HG03521 (cell line): Measurements from ENCODE around the gene FAM117B.
"Not testable (repeated sequence)": the region's sequence is repeated elsewhere in the genome, so short reads cannot be mapped to it uniquely, and the experiment has no call there.

Experiments used
- ATAC-seq: cut with Tn5 transposase; IDR thresholded peaks from one replicate; pipeline ENCODE4 v1.9.1; 2021; ENCODE audit warnings: mild to moderate bottlenecking, moderate library complexity; ENCODE audit not compliant: unreplicated experiment

Gene FAM117B

DNA sequence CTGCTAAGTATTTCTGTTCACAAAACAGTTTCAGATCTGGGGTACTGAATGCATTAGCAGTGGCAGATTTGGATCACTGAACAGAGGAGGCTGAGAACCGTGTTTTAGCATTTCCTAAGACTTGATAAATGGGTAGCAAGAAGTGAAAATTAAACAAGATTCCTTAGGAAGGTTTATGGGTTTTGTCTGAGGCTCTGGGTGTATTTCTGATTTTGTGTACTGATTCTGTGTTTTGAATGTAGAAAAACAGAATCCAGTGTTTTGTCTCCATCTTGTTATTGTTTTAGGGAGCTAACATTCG lies 1.4 kb downstream of the FAM117B start:
- no peak for ATAC-seq

DNA sequence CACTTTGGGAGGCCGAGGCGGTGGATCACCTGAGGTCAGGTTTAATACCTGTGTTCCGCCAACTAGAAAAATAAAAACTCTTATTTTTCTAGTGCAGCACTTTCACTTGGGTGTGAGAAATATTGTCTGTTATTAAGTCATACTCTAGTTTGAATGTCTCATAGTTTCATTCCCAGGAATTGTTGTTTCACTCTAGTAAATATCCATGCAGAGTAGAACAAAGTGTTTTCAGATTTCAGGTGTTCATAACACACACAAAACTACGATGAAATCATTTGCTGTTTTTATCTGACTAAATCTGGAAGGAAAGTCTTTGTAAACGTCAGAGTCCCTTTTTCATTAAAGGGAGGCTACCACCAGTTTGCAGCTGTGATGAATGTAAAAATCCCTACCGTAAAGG lies 4.0 kb downstream of the FAM117B start:
- no peak for ATAC-seq

DNA sequence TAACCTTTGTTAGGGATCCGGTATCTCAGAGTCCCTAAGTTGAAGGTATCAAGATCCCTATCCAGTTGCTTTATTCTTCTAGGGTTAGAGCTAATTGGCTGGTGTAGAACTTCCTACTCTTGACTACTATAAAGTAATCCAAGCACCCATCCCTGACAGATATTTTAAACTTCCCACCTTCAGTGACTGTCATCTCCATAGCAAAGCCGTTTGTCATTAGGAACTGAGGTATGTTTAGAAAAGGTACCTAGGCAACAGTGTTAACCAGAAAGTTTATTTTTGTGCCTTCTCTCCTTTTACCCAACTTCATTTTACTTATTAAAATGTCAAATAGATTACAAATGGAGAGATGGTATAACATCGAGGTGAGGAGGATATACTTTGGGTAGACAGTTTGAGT lies 4.5 kb downstream of the FAM117B start:
- ATAC-seq = no peak

DNA sequence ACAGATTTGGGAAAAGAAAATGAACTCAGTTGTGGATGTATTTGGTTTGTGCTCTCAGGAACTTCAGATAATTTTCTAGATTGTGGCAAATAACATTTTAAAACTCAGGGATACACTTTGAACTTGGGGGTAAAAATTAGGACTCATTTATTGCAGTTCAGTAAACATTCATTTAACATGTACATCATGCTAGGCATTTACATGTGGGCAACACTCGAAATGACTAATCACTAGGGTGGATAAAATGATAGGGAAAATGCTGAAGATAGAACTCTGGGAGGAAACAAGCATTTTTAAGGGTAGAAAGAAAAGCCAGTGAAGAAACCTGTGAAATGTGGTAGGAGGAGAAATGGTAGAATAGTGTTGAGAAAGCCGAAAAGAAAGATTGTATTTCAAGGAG lies 7.8 kb downstream of the FAM117B start:
- no peak for ATAC-seq

DNA sequence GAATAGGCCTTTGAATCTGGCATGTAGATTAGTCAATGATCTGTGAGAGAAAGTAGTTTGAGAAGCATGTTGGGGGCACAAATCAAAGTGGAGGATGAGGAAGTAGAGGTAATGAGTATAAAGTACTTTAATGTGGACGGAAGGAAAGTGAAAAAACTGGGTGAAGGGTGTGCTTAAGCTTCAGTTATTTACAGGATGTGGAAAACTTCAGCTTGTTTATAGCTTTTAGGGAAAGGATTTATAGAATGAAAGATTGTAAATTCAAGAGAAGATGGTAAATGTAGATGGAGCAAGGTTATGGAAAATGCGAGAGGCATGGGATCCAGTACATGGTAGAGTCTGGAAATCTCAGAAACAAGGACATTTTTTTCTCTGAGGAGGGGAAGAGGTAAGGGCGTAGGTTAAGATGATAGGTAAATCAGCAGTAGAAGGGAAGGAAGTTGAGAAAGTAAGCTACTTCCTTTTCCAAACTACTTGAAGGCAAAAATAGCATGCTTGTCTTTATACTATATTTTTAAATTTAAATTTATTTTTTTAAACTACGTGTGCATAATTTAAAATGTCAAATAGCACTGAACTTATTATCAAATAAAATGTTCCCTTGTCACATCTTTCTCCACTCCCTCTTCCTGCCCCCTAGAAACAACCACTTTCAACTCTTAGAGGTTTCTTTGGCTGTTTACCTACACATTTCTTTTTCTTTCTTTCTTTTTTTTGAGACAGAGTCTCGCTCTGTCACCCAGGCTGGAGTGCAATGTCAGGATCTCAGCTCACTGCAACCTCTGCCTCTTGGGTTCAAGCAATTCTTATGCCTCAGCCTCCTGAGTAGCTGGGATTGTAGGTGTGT lies 8.5 kb downstream of the FAM117B start:
- ATAC-seq = no peak

DNA sequence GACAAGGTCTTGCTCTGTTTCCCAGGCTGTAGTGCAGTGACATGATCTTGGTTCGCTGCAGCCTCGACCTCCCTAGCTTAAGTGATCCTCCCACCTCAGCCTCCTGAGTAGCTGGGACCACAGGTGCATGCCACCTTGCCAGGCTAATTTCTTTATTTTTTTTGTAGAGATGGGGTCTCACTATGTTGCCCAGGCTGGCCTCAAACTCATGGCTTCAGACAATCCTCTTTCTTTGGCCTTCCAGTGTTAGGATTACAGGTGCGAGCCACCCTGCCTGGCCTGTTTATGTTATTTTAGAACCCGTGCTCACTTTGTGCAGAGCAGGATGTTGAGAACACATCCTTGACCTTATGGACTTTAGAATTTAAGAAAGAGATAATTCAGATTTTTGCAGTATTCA lies 17.4 kb downstream of the FAM117B start:
- no peak for ATAC-seq

DNA sequence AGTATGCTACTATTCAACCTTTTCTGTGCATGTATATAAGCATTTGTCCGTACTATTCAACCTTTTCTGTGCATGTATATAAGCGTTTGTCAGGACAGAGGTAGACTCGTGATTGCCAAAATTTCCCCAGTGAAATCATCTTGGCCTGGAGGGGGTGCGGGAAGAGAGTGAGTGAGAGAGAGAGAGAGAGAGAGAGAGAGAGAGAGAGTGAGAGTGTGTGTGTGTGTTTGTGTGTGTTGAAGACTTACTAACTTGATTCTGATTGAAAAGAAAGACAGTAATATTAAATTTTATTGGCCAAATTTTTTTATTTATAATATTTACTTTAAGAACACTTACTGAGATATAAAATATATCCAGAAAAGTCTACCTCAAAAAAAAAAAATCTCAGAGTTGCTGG lies 19.1 kb downstream of the FAM117B start:
- ATAC-seq = no peak

DNA sequence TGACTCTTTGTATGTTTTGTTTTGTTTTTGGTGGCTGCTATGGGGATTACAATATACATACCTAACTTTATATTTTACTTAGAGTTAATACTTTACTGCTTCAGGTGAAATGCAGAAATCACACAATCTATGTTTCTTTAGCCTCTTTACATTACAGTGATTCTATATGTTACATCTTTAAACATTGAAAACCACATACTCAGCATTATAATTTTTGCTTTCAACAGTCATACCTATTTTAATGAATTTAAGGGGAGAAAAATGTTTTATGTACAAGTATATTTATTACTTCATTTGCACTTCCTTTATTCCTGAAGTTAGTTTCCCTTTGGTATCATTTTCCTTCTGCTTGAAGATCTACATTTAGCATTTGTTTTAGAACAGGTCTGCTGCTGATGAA lies 23.1 kb downstream of the FAM117B start:
- no peak for ATAC-seq

DNA sequence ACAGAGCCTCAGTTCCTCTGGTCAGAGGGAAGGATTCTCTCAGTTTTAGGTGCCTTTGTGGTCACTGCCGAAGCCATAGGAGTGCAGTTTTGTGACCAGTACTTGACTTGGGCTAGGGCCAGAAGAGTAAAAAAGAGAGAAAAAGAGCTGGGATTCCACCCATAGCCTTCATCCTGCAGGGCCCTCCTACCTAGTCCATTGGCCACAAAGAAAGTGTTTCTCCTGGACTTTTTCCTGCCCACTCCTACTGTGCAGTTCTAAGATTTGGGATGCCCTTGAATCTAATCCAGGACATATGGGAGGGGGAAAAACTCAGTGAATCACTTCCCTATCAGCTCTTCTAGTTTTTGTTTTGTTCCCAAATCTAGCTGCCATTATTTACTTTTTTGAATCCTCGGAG lies 26.0 kb downstream of the FAM117B start:
- no peak for ATAC-seq

DNA sequence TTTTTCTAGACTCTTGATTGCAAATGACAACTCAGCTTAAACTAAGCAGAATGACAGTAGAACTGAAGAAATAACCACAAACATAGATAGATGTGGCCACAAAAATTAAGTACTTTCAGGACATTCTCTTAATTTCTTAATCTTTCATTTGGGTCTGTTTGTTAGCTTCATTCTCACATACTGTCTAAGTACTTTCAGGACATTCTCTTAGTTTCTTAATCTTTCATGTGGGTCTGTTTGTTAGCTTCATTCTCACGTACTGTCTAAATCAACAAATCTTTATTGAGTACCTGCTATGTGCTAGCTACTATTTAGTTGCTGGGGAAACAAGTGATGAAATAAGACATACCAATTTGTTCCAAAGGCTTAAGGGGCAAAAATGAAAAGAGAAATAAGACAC lies 35.1 kb downstream of the FAM117B start:
- no peak for ATAC-seq

DNA sequence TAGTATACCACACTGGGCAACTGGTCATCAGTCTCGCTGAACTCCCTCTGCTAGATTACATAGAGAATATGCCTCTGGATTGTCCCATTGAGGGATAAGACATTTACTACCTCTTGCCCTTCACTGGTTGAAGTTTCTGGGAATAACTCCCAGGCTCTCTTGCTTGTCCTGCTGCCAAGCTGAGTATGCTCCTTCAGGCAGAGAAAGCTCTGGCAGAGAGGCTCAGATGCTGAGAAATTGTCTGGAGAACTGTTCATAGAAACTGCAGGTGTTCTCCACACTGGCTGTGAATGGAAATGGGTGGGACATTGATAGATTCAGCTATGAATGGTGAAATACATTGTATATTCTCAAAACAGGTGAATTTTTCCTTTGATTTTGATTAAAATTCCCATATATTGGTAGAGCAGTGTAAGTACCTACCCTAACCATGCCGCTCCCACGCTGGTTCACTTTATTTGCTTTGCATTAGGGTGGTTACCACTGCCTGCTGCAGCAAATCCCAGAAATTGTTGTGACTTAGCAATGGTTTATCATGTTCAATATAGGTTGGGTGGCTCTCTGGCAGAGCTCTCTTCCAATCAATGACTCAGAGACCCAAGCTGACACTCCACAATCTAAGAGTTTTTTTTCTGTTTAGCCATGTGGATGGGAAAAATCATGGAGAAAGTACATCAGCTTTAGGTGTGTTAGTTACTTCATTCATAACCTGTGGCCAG lies 36.7 kb downstream of the FAM117B start:
- no peak for ATAC-seq

DNA sequence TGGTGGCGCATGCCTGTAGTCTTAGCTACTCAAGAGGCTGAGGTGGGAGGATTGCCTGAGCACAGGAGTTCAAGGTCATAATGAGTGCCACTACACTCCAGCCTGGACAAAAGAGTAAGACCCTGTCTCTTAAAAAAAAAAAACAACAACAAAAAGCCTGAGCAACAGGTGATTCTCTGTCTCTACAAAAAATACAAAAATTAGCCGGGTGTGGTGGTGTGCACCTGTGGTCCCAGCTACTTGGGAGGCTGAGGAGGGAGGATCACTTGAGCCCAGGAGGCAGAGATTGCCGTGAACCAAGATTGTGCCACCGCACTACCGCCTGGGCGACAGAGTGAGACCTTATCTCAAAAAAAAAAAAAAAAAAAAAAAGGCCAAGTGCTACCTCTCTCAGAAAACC lies 40.3 kb downstream of the FAM117B start:
- ATAC-seq = not testable (repeated sequence)

DNA sequence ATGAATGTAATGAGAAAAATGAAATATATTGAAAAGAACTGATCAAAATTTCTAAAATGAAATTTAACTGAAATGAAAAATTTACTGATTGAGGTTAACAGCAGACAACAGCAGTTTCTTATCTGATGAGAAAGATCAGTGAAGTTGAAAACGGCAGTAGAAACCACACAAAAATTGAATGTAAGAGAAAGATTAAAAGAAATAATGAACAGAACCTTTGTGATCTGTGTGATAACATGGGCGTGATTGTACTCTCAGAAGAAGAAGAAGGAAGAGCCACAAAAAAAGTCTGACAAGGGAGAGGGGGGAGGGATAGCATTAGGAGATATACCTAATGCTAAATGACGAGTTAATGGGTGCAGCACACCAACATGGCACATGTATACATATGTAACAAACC lies 45.2 kb downstream of the FAM117B start:
- ATAC-seq = no peak

DNA sequence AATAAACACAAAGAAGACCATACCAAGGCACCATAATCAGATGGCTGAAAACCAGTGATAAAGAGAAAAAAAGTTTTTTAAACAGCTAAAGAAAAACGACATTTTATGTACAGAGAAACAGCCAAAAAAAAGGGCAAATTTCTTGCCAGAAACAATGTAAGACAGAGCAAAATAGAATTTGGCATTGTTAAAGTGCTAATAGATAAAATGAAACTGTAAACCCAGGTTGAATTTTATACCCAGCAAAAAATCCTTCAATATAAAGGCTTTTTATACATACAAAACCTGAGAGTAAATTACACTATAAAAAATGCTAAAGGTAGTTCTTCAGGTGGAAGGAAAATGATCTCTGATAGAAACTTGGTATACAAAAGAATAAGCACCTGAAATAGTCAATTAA lies 45.7 kb downstream of the FAM117B start:
- no peak for ATAC-seq

DNA sequence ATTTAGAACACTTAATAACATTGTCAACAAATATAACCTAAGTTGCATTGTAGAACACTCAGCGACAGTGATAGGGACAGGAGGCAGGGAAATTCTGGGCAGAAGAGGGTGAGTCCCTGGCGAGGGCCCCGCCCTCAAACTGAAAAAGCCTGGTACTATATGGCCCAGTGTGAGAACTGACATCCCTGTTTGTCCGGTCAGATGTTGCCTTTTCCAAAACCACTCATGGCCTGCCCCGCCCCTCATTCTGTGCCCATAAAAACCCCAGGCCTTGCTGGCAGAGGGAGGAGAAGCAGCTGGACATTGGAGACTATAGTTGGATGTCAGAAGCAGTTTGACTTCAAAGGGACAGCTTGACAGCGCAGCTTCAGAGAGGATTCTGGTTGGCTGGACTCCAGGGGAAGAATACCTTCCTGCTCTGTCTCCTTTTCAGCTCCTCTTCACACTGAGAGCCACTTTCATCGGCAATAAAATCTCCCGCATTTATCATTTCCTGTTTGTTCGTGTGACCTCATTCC lies 47.0 kb downstream of the FAM117B start:
- ATAC-seq = no peak

DNA sequence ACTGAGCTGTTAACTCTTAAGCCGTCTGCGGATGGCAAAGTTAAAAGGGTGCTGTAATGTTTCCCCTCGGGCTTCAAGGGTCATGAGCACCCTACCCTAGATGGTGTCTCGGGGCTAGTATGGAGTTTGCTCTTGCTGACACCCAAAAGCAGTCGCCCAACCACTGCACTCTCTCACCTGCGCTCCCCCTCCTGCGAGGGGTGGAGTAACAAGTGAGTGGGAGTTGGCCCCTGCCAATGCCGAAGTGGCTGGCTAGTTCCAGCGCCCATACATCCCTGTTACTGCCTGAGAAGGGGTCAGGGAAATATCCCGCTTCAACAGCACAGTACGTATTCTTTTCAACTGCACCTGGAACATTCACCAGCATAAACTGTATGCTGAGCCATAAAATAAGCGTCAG lies 47.5 kb downstream of the FAM117B start:
- ATAC-seq = no peak

DNA sequence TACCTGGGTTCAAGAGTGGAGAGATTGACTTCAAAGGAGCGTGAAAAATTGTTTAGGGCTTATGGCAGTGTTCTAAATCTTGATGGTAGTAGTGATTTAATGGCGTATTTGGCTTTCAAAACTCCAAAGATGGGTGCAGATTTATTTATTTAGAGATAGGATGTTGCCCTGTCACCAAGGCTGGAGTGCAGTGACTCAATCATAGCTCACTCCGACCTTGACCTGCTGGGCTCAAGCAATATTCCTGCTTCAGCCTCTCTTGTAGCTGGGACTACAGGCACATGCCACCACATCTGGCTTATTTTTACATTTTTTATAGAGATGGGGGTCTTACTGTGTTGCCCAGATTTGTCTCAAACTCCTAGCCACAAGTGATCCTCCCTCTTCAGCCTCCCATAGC lies 52.5 kb downstream of the FAM117B start:
- no peak for ATAC-seq

DNA sequence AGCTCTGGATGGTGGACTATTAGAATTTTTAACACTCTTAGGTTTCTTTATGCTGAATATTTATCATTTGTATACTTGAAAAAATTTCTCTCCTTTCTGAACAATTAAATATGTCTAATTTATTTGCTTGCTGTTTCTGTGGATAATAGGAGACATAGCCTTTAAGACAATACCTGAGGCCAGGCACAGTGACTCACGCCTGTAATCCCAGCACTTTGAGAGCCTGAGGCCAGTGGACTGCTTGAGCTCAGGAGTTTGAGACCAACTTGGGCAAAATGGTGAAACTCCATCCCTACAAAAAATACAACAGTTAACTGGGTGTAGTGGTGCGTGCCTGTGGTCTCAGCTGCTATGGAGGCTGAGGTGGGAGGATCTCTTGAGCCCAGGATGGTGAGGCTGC lies 54.7 kb downstream of the FAM117B start:
- ATAC-seq = no peak

DNA sequence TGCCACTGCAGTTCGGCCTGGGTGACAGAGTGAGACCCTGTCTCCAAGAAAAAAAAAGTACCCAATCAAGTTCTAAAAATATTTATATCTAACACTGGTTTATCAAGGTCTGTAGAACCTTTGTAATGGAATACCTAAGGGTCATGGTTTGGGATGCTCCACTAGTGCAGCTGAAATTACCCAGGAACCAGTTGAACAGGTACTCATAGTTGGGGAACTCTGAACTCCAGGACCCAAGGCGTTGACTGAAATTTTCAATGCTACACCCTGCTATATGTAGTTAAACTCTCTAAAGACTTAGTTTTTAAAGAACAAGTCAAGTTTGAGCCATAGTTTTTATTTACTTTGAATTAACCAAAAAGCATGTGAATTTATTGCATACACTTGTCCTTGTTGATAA lies 55.1 kb downstream of the FAM117B start:
- ATAC-seq = no peak

DNA sequence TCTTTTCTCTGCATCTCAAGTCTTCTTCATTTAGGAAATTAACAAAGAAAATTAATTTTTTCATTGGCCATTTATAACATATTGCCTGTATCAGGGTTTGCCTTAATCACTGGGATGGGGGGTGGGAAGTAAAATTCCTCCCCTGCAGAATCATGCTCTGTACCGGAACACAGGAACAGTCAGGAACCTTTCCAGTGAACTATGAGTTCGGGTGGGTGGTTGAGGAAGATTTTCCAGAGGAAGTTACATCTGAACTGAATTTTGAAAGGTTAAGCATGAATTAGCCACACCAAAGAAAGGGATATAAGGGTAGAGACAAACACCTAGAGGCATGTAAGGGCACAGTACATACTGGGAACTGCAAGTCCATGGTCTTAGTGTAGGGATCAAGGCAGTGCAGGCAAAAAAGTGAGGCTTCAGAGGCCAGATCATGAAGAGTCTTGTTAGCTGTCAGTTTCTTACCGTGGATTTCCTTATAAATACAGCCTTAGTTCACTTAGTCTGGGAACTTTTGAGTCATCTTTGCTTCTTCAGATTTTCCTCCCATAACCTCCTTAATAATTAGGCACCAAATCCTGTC lies 55.6 kb downstream of the FAM117B start:
- ATAC-seq = no peak

DNA sequence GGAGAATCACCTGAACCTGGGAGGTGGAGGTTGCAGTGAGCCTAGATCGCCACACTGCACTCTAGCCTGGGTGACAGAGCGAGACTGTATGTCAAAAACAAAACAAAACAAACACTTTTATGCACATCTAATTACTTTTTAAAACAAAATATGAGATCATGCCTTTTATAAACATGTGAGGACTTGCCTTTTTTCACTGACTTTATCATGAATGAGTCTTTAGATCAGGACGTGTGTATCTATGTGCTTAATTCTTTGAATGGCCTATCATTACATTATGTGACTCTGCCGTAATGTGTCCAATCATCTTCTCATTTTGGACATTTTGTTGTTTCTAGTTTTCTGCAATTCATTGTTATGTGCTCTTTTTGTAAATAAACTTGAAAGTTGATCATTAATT lies 58.7 kb downstream of the FAM117B start:
- no peak for ATAC-seq

DNA sequence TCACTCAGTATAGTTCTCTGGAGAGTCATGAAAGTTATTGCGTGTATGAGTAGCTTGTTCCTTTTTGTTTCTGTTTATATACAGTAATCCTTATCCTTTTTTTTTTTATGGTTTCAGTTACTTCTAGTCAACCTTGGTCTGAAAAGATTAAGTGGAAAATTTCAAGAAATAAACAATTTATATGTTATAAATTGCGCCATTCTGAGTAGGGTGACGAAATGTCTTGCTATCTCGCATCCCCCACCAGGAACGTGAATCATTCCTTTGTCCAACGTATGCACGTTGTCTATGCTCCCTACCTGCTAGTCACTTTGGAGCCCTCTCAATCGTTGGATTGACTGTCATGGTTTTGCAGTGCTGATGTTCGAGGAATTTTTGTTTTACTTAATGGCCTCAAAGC lies 60.4 kb downstream of the FAM117B start:
- no peak for ATAC-seq
